Measurements from ENCODE around the gene PXK.
"Not testable (repeated sequence)": the region's sequence is repeated elsewhere in the genome, so short reads cannot be mapped to it uniquely, and the experiment has no call there.

PXK gene

GRCh38 chr3:58337190-58337589 is 4.5 kb downstream of the PXK start:
- Histone ChIP-seq H3K27ac (ENCODE audit: extremely low read depth, low read depth, low read length) (no peak overlapping the region), H3K4me1 (ENCODE audit: control insufficient read depth, insufficient read depth, low read length) (no peaks in the 10 kb centered on the region; the same call in 1 of the 2 replicates), H3K4me3 (ENCODE audit: low read depth, low read length) (no peak overlapping the region), H3K9me3 (ENCODE audit: control insufficient read depth, insufficient read depth, low read depth, low read length) (no peaks in the 10 kb centered on the region), H3K36me3 (ENCODE audit: control insufficient read depth in 2 of 2, insufficient read depth in 1 of 2, low read length in 2 of 2) (no peaks in the 10 kb centered on the region; a peak in 1 of 3 replicates)
- CTCF ChIA-PET: no interaction called here
- TF ChIP-seq ZNF558 (tag by site-specific recombination; IDR thresholded peaks at IDR 0.05) (no peak), ZSCAN5A (tag by site-specific recombination; IDR thresholded peaks at IDR 0.05) (no peak), ZNF776 (tag by site-specific recombination; IDR thresholded peaks at IDR 0.05; ENCODE audit: borderline replicate concordance) (no peak), ZNF138 (tag by site-specific recombination; IDR thresholded peaks at IDR 0.05; ENCODE audit: borderline replicate concordance) (no peak), ZNF423 (tag by site-specific recombination; IDR thresholded peaks at IDR 0.05) (no peak), ZFP41 (tag by site-specific recombination; IDR thresholded peaks at IDR 0.05; ENCODE audit: borderline replicate concordance) (no peak), PATZ1 (tag by site-specific recombination; IDR thresholded peaks at IDR 0.05) (no peak), ZNF792 (tag by site-specific recombination; IDR thresholded peaks at IDR 0.05) (no peak), SP7 (tag by site-specific recombination; IDR thresholded peaks at IDR 0.05) (no peak), ZNF37A (tag by site-specific recombination; IDR thresholded peaks at IDR 0.05) (no peak), ZNF621 (tag by site-specific recombination; IDR thresholded peaks at IDR 0.05) (no peak), ZNF670 (tag by site-specific recombination; IDR thresholded peaks at IDR 0.05; ENCODE audit: low read depth) (no peak), ZNF280C (tag by site-specific recombination; IDR thresholded peaks at IDR 0.05) (no peak), KLF9 (tag by site-specific recombination; IDR thresholded peaks at IDR 0.05; ENCODE audit: low read depth) (no peak), ZNF426 (tag by site-specific recombination; IDR thresholded peaks at IDR 0.05) (no peak), ZNF155 (tag by site-specific recombination; IDR thresholded peaks at IDR 0.05) (no peak), ZNF473 (tag by site-specific recombination; IDR thresholded peaks at IDR 0.05) (no peak), TRIM28 (IDR thresholded peaks at IDR 0.05; ENCODE audit: borderline replicate concordance, low read length) (no peak), MYNN (tag by site-specific recombination; IDR thresholded peaks at IDR 0.05; ENCODE audit: borderline replicate concordance) (no peak)
- POLR2A ChIA-PET: no interaction called here

GRCh38 chr3:58339146-58339545 is 6.5 kb downstream of the PXK start:
- H3K4me1 ChIP-seq (ENCODE audit: control insufficient read depth, insufficient read depth, low read length); POLR2A ChIA-PET: not testable (repeated sequence)

More at GRCh38 chr3:58339146-58339545, 6.5 kb downstream of the PXK start:
- not testable (repeated sequence) for H3K4me3 ChIP-seq (ENCODE audit: low read depth, low read length); H3K9me3 ChIP-seq (ENCODE audit: control insufficient read depth, insufficient read depth, low read depth, low read length); H3K27ac ChIP-seq (ENCODE audit: extremely low read depth, low read depth, low read length)
- H3K36me3 ChIP-seq (ENCODE audit: control insufficient read depth in 2 of 2, insufficient read depth in 1 of 2, low read length in 2 of 2): peaks cover 0 to 10% of the 10 kb centered on the region in 2 experiments; a peak in 2 of 3 replicates
- CTCF ChIA-PET: interaction anchor here (0.6 kb wide), 2 partner anchors 67 to 101 kb away, joined by 3 to 4 read pairs; no protein-coding TSS in a partner anchor

All from HEK293 (cell line).